ENCODE measurements around the gene CDIPT.

GRCh38 chr16:29813644-29814562, 49.1 kb downstream of the CDIPT start:
- TF ChIP-seq CTCF (IDR thresholded peaks at IDR 0.05) = no peak
- no peak for TF ChIP-seq POLR2A (IDR thresholded peaks at IDR 0.05)
